Effector memory CD4-positive, alpha-beta T cell (primary cell): ENCODE measurements around the gene PRR3.

ENCODE experiments used
- DNase-seq, 3 donors: peaks; one replicate each; pipeline ENCODE4 v3.0.0-alpha.2; 2020
- H3K27ac ChIP-seq: 2 replicates; pipeline ENCODE4 v1.7.0; 2013; ENCODE audit warnings: mild to moderate bottlenecking, low read length, moderate library complexity; ENCODE audit not compliant: insufficient read depth, poor library complexity, severe bottlenecking
- H3K27me3 ChIP-seq: replicated peaks from 2 replicates; pipeline ENCODE4 v1.7.0; 2013; ENCODE audit warnings: mild to moderate bottlenecking, low read length; ENCODE audit not compliant: insufficient read depth, control insufficient read depth, poor library complexity, severe bottlenecking
- H3K36me3 ChIP-seq: 2 replicates; pipeline ENCODE4 v1.7.0; 2013; ENCODE audit warnings: mild to moderate bottlenecking, low read length, moderate library complexity; ENCODE audit not compliant: control insufficient read depth, insufficient read depth
- H3K4me1 ChIP-seq: 2 replicates; pipeline ENCODE4 v1.7.0; 2013; ENCODE audit warnings: low read length, mild to moderate bottlenecking; ENCODE audit not compliant: control insufficient read depth, insufficient read depth, poor library complexity, severe bottlenecking
- H3K4me3 ChIP-seq: 2 replicates; pipeline ENCODE4 v1.7.0; 2013; ENCODE audit warnings: low read length, low read depth, mild to moderate bottlenecking; ENCODE audit not compliant: insufficient read depth, poor library complexity, severe bottlenecking
- H3K9me3 ChIP-seq: 2 replicates; pipeline ENCODE4 v1.7.0; 2013; ENCODE audit warnings: mild to moderate bottlenecking, low read length, moderate library complexity; ENCODE audit not compliant: control insufficient read depth

Gene PRR3

GRCh38 chr6:30554962-30555815 is 1.9 kb upstream of the PRR3 start:
- DNase-seq: no peak
- Histone ChIP-seq H3K4me3 (peak overlapping the region; percentile 83), H3K9me3 (no peaks in the 10 kb centered on the region), H3K27ac (peak overlapping the region; percentile 94), H3K4me1 (peaks cover 6% of the 10 kb centered on the region), H3K27me3 (no peaks in the 10 kb centered on the region), H3K36me3 (peaks cover 32% of the 10 kb centered on the region)

- Histone ChIP-seq H3K27ac (peak overlapping the region; percentile 94), H3K36me3 (peaks cover 27% of the 10 kb centered on the region)
Measured at GRCh38 chr6:30555816-30556065, 1.4 kb upstream of the PRR3 start.

DNA sequence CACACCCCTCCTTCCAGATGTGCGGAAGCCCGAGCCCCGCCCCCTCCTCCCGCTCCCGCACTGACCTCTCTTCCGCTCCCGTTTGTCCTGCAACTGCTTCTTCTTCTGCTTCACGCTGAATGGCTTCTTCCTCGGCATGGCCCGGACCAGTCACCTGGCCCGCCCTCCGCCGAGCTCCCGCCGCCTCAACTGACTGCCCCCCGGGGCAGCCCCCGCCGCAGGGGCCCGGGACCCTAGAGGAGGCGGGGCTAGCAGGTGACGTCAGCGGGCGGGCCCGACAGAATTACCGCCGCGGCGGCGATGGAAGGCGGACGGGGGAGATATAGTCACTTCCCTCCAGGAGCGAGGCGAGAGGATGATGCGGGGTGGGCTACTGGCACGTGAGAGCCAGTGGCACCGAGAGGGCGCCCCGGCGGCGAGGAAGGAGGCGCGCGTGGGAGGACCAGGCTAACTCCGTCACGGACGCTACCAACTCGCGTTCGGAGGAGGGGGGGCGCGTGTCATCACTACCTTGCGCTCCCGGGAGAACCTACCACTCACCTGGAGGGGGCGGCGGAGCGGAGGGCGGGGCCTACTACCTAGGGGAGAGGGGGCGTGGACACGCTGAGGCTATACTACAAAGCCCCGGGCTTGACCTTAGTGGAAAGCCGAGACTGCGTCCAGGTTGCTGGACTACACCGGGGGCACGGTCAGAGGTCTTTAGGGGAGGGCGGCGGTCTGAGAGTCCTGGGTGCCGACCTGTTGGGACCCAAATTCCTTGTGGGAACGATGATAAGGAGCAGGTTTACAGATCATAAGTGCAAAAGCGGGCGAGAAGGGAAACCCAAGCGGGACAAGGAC is 809 bp upstream of the PRR3 start, which contains the start of gene GNL1:
Gene GNL1 (minus strand): TSS at position 424 of the 840 bp plus-strand sequence. CDS start 286 bp downstream, at position 138.
- H3K36me3 ChIP-seq: peaks cover 22% of the 10 kb centered on the region
- peak within 1 kb of the TSS; percentile 94 for H3K27ac ChIP-seq
- no peaks in the 10 kb centered on the region for H3K9me3 ChIP-seq
- H3K4me1 ChIP-seq: peaks cover 6% of the 10 kb centered on the region
- peak; percentile 97 to 99 (median 99) for DNase-seq
- no peaks in the 10 kb centered on the region for H3K27me3 ChIP-seq
- H3K4me3 ChIP-seq: peak within 1 kb of the TSS; percentile 83

More at GRCh38 chr6:30555816-30556065, 1.4 kb upstream of the PRR3 start:
- Histone ChIP-seq H3K27me3 (no peaks in the 10 kb centered on the region), H3K4me1 (peaks cover 6% of the 10 kb centered on the region), H3K4me3 (peak overlapping the region; percentile 83), H3K9me3 (no peaks in the 10 kb centered on the region)
- DNase-seq: no peak

GRCh38 chr6:30557683-30557981 is 537 bp downstream of the PRR3 start:
- H3K27me3 ChIP-seq: no peaks in the 10 kb centered on the region
- DNase-seq: peak in 1 of 3 donors; percentile 29
- peak overlapping the region; percentile 83 for H3K4me3 ChIP-seq
- peaks cover 14% of the 10 kb centered on the region for H3K36me3 ChIP-seq
- H3K4me1 ChIP-seq: peaks cover 6% of the 10 kb centered on the region
- no peaks in the 10 kb centered on the region for H3K9me3 ChIP-seq
- H3K27ac ChIP-seq: peak overlapping the region; percentile 94

- Histone ChIP-seq H3K4me1 (no peaks in the 10 kb centered on the region), H3K27ac (peak overlapping the region; percentile 3), H3K27me3 (no peaks in the 10 kb centered on the region), H3K4me3 (no peak overlapping the region), H3K36me3 (peaks cover 12% of the 10 kb centered on the region), H3K9me3 (no peaks in the 10 kb centered on the region)
- no peak for DNase-seq
Measured at GRCh38 chr6:30560930-30561329, 3.8 kb downstream of the PRR3 start.

DNA sequence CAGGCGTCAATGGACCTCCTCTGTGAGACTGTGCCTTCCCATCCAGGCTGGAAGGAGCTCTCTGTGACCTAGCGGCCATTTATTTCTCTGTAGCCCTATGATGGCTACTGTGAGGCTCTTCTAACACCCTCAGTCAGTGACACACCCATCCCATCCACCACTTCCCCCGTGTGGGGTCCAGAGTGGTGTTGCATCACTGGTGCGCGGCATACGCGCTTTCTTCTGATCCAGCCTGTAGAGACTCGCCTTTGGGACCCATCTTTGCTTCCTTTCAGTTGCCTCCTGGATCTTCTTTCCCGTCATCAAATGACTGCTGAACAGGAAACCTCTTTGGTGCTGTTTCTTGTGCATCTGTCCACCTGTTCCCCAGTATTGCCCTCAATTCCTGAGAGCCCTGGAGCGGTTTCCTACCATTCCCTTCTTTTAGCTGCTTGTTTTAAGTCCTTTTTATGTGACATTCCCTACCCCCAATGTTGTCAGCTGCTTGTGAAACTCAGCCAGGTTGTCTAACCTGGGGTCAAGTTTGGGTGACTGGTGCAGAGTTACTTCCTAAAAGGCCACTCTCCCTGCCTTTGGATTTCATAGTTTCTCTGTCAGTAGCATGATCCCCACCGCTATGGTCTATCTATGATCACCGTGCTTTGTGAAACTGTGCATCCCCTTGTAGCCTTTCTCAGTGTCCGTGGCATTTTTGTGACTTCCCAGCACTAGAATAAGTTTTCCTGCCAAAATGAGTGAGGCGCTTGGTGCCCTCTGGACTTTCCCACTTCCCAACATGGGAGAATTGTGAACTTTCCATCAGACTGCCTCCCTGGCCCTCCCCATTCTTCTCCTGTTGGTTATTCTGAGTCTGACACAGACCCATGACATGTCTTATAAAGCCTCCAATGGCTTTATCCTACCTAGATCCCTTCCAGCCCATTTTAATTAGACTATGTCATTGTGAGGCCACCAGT is 5.7 kb downstream of the PRR3 start:
- H3K4me1 ChIP-seq: no peaks in the 10 kb centered on the region
- H3K27me3 ChIP-seq: no peaks in the 10 kb centered on the region
- peaks cover 12% of the 10 kb centered on the region for H3K36me3 ChIP-seq
- no peak overlapping the region for H3K4me3 ChIP-seq
- no peak overlapping the region for H3K27ac ChIP-seq
- DNase-seq: no peak
- no peaks in the 10 kb centered on the region for H3K9me3 ChIP-seq

DNA sequence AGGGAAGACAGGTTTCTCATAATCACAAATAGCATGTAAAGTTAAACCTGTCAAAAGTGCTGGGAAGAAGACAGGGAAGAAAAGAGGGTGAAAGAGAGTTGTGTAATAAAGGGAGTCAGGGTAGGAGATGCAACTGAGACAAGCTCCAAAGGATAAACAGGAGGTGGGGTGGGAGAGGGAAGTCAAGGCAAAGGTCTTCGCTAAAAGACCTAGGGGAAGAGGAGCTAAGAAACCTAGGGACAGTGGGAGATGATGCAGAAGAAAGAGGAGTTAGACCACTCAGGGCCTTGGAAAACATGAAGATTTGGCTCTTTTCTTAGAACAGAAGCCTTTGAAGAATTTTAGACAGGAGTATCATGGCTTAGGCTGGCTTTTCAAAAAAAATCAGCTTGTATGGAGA is 7.0 kb downstream of the PRR3 start:
- Histone ChIP-seq H3K36me3 (peaks cover 12% of the 10 kb centered on the region), H3K9me3 (no peaks in the 10 kb centered on the region), H3K27ac (no peak overlapping the region), H3K4me3 (no peak overlapping the region), H3K4me1 (no peaks in the 10 kb centered on the region), H3K27me3 (no peaks in the 10 kb centered on the region)
- DNase-seq: no peak

DNA sequence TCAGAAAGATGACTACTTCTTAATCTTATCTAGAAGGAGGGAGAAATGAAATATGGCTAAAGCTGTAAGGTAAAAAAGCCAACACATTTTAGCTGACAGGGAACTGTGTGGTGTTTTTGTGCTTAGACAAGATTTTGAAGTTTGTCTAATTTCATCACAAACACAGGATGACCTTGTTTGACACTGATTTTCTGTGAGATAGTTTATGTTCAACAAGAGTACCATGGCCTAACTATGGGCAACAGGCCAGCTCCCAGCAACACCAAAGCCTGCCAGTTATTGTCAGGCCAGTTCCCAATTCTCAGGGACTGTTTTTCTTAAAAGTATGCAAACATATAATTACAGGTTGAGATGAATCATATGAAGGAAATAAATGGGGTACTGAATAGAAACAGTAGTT is 8.7 kb downstream of the PRR3 start:
- Histone ChIP-seq H3K4me3 (no peak overlapping the region), H3K27me3 (no peaks in the 10 kb centered on the region), H3K36me3 (peaks cover 12% of the 10 kb centered on the region), H3K4me1 (peaks cover 7% of the 10 kb centered on the region), H3K9me3 (no peaks in the 10 kb centered on the region), H3K27ac (no peak overlapping the region)
- DNase-seq: no peak

GRCh38 chr6:30568245-30568644 is 11.2 kb downstream of the PRR3 start:
- Histone ChIP-seq H3K27ac (no peak overlapping the region), H3K27me3 (no peaks in the 10 kb centered on the region), H3K4me3 (no peak overlapping the region), H3K9me3 (no peaks in the 10 kb centered on the region), H3K4me1 (peaks cover 21% of the 10 kb centered on the region), H3K36me3 (peaks cover 1% of the 10 kb centered on the region)
- no peak for DNase-seq
